ENCODE results near the gene C11orf21.

C11orf21 gene

DNA sequence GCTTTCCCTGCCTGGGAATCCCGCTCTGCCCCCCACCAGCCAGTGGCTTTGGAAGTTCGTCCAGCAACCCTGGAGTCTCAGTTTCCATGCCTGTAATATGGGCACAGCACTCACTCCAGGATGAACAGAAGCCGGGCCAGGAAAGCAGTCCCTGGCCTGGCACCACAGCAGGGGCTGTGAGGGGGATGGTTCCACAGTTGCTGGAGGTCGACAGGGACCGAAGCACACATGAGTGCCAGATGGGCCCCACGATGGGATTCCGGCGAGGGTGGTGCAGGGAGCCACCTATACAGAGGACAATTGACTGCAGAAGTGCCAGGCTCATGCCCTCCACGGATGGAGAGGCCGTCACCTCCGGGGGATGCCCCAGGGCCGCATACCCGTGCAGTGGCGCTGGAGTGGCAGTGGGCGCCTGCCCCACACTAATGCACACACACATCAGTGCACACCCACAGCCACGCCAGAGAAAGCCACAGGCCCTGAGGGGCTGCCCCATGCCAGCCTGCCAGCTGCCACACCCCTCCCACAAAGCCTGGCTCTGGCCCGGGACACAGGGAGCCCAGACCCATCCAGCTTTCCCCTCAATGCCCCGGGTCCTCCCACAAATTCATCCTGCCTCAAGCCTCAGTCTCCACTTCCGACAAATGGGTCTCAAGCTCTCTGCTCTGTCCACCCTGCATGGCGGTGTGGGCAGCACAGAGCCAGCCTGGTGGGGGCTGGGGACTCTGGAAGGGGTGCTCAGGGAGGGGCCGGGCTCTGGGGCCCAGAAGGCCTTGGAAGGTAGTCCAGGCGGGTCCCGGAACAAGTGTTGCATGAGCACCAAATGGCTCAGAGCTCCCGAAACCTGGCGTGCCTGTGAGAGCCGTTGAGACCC, 41.0 kb downstream of the C11orf21 start:
- Histone ChIP-seq H3K27ac (ENCODE audit: insufficient read depth, low read depth, low read length, poor library complexity, severe bottlenecking) (no peak overlapping the region), H3K4me3 (ENCODE audit: insufficient read depth, low read depth, low read length) (no peak overlapping the region), H3K9me3 (ENCODE audit: control insufficient read depth, low read length) (no peaks in the 10 kb centered on the region), H3K27me3 (ENCODE audit: control insufficient read depth, insufficient read depth, low read length, poor library complexity, severe bottlenecking) (peaks cover 9% of the 10 kb centered on the region), H3K4me1 (ENCODE audit: control insufficient read depth, insufficient read depth, low read length) (peaks cover 8% of the 10 kb centered on the region), H3K36me3 (ENCODE audit: control insufficient read depth, insufficient read depth, low read length) (no peaks in the 10 kb centered on the region)
- 89% methylated on average over 26 of the region's 26 CpGs for WGBS, 2 experiments

DNA sequence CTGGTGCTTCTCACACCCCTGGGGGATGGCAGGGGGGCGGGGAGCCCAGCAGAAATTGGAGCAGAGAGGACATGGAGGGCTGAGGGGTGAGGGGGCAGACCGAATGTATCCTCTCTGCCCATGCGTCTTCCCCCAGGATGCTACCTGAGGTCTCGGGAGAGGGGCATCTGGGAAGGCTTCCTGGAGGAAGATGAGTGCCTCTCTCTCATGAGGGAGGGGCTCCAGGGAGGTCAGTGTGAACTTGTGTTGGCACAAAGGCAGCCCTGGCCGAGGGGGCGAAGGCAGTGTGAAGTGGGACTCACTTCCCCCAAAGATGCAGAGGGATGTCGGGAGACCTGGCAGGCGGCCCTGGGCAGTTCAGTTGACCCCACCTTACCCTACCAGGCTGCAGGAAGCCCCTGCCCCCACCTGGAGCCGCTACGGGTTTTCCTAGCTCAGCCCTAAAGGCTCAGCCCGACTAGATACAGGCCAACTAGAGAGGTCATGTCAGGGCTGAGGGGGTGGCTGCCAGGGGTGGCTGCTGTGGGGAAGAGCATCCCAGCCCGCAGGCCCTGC, 41.7 kb downstream of the C11orf21 start:
- Histone ChIP-seq H3K36me3 (ENCODE audit: control insufficient read depth, insufficient read depth, low read length) (no peaks in the 10 kb centered on the region), H3K27ac (ENCODE audit: insufficient read depth, low read depth, low read length, poor library complexity, severe bottlenecking) (no peak overlapping the region), H3K4me3 (ENCODE audit: insufficient read depth, low read depth, low read length) (no peak overlapping the region), H3K9me3 (ENCODE audit: control insufficient read depth, low read length) (no peaks in the 10 kb centered on the region), H3K27me3 (ENCODE audit: control insufficient read depth, insufficient read depth, low read length, poor library complexity, severe bottlenecking) (peaks cover 5% of the 10 kb centered on the region), H3K4me1 (ENCODE audit: control insufficient read depth, insufficient read depth, low read length) (peaks cover 8% of the 10 kb centered on the region)
- 79 to 83% methylated on average over 12 of the region's 12 CpGs for WGBS, 2 experiments

DNA sequence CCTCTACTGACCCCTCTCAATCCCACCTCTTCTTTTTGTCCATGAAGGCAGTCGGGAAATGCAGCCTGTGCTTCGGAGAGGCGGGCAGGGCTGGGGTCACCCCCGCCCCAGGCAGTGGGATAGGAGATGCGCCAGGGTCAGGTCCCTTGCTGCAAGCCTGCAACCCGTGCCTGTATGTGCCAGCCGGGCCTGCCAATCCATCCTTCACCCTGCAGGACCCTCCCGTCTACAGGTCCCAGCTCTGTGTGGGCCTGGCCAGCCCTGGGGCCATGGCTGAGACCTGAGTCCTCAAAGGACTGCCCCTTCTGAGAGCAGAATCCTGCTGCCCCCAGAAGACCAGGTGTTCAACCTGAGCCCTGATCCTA, 42.3 kb downstream of the C11orf21 start:
- WGBS, 2 experiments = 92 to 95% methylated on average over 8 of the region's 8 CpGs
- peaks cover 8% of the 10 kb centered on the region for H3K4me1 ChIP-seq (ENCODE audit: control insufficient read depth, insufficient read depth, low read length)
- no peak overlapping the region for H3K4me3 ChIP-seq (ENCODE audit: insufficient read depth, low read depth, low read length)
- peaks cover 1% of the 10 kb centered on the region for H3K27me3 ChIP-seq (ENCODE audit: control insufficient read depth, insufficient read depth, low read length, poor library complexity, severe bottlenecking)
- H3K27ac ChIP-seq (ENCODE audit: insufficient read depth, low read depth, low read length, poor library complexity, severe bottlenecking) = no peak overlapping the region
- no peaks in the 10 kb centered on the region for H3K9me3 ChIP-seq (ENCODE audit: control insufficient read depth, low read length)
- H3K36me3 ChIP-seq (ENCODE audit: control insufficient read depth, insufficient read depth, low read length) = no peaks in the 10 kb centered on the region

DNA sequence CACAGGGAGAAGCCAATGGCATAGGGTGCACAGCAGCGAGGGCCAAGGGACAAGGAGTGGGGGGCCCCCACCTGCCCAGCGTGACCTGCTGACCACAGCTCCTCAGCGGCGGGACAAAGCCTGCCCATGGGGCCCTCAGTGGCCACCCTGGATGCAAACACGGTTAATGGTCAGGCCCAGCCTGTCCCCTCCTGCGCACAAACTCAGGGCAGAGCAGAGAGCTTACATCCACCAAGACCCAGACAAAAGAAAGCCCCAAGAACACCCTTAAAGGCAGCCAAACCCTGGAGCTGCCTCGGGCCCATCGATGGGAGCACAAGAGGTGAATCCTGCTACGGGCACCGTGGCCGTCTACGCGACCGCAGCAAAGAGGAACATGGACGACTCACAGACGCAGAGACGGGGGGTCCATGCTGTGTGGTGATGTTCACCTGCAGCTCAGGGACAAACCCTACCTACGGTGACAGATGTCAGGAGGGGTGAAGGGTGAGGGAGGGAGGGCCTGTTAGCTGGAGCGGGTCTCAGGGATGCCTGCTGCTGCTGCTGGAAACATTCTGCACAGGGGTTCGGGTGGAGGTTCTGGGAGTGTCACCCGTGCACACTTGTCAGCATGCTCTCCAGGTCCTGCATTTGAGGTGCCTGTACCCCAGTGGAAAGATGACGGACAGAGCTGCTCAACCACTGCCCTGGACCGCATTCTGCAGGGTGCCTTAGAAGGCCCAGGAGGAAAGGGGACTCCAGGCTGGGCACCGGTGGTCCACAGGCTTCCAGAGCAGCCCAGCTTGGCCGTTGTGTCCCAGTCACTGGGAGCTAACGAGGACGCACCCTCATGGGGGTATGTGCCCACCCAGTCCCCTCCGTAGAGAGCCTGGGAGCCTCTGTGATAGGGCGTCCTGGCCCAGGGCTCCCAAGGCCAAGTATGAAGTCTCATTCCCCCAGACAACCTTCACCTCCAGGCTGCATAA, 42.9 kb downstream of the C11orf21 start:
- H3K4me1 ChIP-seq (ENCODE audit: control insufficient read depth, insufficient read depth, low read length) = peaks cover 8% of the 10 kb centered on the region
- H3K36me3 ChIP-seq (ENCODE audit: control insufficient read depth, insufficient read depth, low read length) = no peaks in the 10 kb centered on the region
- H3K27ac ChIP-seq (ENCODE audit: insufficient read depth, low read depth, low read length, poor library complexity, severe bottlenecking) = no peak overlapping the region
- no peak overlapping the region for H3K4me3 ChIP-seq (ENCODE audit: insufficient read depth, low read depth, low read length)
- H3K9me3 ChIP-seq (ENCODE audit: control insufficient read depth, low read length) = no peaks in the 10 kb centered on the region
- 93 to 94% methylated on average over 29 of the region's 29 CpGs for WGBS, 2 experiments
- H3K27me3 ChIP-seq (ENCODE audit: control insufficient read depth, insufficient read depth, low read length, poor library complexity, severe bottlenecking) = no peaks in the 10 kb centered on the region

DNA sequence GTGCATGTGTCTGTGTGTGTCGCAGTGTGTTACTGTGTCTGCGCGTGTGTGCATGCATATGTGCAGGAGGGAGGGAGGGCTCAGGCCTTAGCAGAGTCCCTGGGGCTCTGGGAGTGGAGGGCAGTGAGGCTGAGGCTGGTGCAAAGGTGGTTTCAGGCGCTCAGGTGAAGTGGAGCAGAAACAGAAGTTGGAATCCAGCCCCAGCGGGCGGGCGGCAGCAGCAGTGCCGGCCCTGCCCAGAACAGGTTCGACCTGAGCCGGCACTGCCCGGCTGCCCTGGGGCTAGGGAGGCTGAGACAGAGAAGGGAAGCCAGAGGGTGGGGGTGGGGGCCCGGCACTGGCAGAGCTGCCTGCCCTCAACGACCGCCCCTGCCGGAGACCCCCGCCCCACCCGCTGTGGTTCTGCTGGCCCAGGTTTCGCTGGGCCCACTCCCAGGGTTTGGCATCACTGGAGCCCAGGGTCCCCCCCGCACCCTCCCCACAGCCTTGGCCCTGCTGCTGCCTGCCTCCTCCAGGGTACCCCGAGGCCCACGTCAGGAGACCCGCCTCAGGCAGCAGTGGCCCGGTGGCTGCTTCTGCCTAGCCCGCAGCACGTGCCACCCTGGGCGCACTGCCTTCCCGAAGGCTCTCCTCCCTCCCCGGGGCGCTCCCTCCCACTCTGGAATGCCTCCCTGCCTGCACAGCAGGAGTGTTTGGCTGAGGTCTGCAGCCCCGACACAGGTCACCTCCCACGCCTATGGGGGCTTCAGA, 44.6 kb downstream of the C11orf21 start:
- Histone ChIP-seq H3K27ac (ENCODE audit: insufficient read depth, low read depth, low read length, poor library complexity, severe bottlenecking) (no peak overlapping the region), H3K27me3 (ENCODE audit: control insufficient read depth, insufficient read depth, low read length, poor library complexity, severe bottlenecking) (no peaks in the 10 kb centered on the region), H3K4me3 (ENCODE audit: insufficient read depth, low read depth, low read length) (no peak overlapping the region), H3K4me1 (ENCODE audit: control insufficient read depth, insufficient read depth, low read length) (peaks cover 1% of the 10 kb centered on the region), H3K9me3 (ENCODE audit: control insufficient read depth, low read length) (no peaks in the 10 kb centered on the region), H3K36me3 (ENCODE audit: control insufficient read depth, insufficient read depth, low read length) (no peaks in the 10 kb centered on the region)
- WGBS, 2 experiments = 92 to 93% methylated on average over 31 of the region's 31 CpGs

DNA sequence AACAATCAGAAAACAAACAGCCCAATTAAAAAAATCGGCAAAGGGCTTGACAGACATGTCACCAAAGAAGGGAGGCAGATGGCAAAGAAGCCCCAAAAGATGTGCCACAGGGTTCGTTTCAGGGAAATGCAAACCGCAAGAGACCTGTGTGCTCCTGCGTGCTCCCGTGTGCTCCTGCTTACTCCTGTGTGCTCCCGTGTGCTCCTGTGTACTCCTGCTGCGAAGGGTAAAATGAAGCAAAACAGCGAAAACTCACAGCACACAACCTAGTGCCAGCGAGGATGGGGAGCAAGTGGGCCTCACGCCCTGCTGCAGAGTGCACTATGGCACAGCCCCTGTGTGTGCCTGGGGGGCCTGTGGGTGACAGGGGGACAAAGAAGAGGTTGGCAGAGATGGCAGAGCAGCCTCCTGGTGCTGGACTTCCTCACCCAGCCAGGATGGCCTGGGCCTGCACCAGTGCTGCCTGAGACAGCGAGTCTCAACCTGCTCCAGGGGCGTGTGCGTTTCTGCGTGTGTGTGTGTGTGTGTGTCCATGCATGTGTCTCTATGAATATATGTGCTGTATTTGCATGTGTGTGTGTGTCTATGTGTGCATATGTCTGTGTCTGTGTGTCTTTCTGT, 45.3 kb downstream of the C11orf21 start:
- Histone ChIP-seq H3K9me3 (ENCODE audit: control insufficient read depth, low read length) (no peaks in the 10 kb centered on the region), H3K36me3 (ENCODE audit: control insufficient read depth, insufficient read depth, low read length) (no peaks in the 10 kb centered on the region), H3K4me1 (ENCODE audit: control insufficient read depth, insufficient read depth, low read length) (no peaks in the 10 kb centered on the region), H3K27ac (ENCODE audit: insufficient read depth, low read depth, low read length, poor library complexity, severe bottlenecking) (no peak overlapping the region), H3K27me3 (ENCODE audit: control insufficient read depth, insufficient read depth, low read length, poor library complexity, severe bottlenecking) (no peaks in the 10 kb centered on the region), H3K4me3 (ENCODE audit: insufficient read depth, low read depth, low read length) (no peak overlapping the region)
- 87 to 88% methylated on average over 14 of the region's 14 CpGs for WGBS, 2 experiments

DNA sequence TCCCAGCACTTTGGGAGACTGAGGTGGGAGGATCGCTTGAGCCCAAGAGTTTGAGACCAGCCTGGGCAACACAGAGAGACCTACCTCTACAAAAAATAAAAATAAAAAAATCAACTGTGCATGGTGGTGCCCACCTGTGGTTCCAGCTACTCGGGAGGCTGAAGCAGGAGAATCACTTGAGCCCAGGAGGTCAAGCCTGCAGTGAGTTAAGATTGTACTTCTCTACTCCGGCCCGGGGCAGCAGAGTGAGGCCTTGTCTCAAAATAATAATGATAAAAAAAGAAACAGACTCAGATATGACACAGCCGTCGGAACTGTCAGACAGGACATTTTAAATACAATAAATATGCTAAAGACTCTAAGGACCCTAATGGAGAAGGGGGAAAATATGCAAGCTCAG, 49.7 kb downstream of the C11orf21 start:
- no peaks in the 10 kb centered on the region for H3K27me3 ChIP-seq (ENCODE audit: control insufficient read depth, insufficient read depth, low read length, poor library complexity, severe bottlenecking)
- H3K36me3 ChIP-seq (ENCODE audit: control insufficient read depth, insufficient read depth, low read length) = no peaks in the 10 kb centered on the region
- H3K9me3 ChIP-seq (ENCODE audit: control insufficient read depth, low read length) = no peaks in the 10 kb centered on the region
- 84 to 89% methylated on average over 4 to 5 of the region's 6 CpGs for WGBS, 2 experiments
- H3K4me3 ChIP-seq (ENCODE audit: insufficient read depth, low read depth, low read length) = no peak overlapping the region
- no peak overlapping the region for H3K27ac ChIP-seq (ENCODE audit: insufficient read depth, low read depth, low read length, poor library complexity, severe bottlenecking)
- peaks cover 6% of the 10 kb centered on the region for H3K4me1 ChIP-seq (ENCODE audit: control insufficient read depth, insufficient read depth, low read length)

DNA sequence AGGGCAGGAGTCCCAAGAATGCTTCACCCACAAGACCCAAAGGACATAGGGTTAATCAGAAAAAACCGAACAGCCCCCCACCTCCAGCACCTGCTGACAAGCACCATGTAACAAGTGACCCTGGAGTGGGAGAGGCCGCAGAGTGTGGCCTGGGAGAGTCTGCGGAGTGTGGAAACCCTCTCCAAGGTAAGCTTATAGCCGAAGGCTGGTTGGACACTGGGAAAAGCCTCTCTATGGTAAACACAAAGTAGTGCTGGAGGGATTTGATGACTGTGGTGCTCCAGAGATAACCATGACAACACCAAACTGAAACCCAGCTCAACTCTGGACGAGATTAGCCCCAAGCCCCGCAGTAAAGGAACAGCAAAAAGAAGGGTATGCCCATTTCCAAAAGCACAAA, 50.6 kb downstream of the C11orf21 start:
- H3K4me1 ChIP-seq (ENCODE audit: control insufficient read depth, insufficient read depth, low read length) = peaks cover 6% of the 10 kb centered on the region
- WGBS, 2 experiments = 85 to 88% methylated on average over 6 of the region's 6 CpGs

DNA sequence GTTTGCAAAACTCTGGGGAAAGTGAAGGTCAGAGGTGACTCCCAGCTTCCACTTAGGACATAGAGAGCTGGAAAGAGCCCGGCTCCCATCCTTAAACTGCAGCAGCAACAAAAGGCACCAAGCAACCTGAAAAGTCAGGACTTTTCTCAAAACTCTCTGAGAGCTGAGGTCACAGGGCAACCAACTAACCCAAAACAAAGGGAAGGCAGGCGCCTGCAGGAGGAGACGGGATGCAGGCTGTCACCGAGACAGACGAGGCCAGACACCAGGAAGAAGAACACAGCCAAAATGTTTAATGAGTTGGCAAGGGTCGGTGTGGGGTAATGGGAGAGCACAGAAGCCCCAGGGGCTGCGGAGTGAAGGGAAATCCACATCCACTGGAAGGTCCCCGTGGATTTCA, 51.2 kb downstream of the C11orf21 start:
- WGBS, 2 experiments = 75 to 79% methylated on average over 8 of the region's 8 CpGs
- Histone ChIP-seq H3K4me3 (ENCODE audit: insufficient read depth, low read depth, low read length) (no peak overlapping the region), H3K4me1 (ENCODE audit: control insufficient read depth, insufficient read depth, low read length) (peaks cover 6% of the 10 kb centered on the region), H3K9me3 (ENCODE audit: control insufficient read depth, low read length) (no peaks in the 10 kb centered on the region), H3K27ac (ENCODE audit: insufficient read depth, low read depth, low read length, poor library complexity, severe bottlenecking) (no peak overlapping the region), H3K36me3 (ENCODE audit: control insufficient read depth, insufficient read depth, low read length) (no peaks in the 10 kb centered on the region), H3K27me3 (ENCODE audit: control insufficient read depth, insufficient read depth, low read length, poor library complexity, severe bottlenecking) (no peaks in the 10 kb centered on the region)

More for the DNA sequence above, 50.6 kb downstream of the C11orf21 start:
- H3K27me3 ChIP-seq (ENCODE audit: control insufficient read depth, insufficient read depth, low read length, poor library complexity, severe bottlenecking) = no peaks in the 10 kb centered on the region
- no peaks in the 10 kb centered on the region for H3K9me3 ChIP-seq (ENCODE audit: control insufficient read depth, low read length)
- H3K4me3 ChIP-seq (ENCODE audit: insufficient read depth, low read depth, low read length) = no peak overlapping the region
- no peak overlapping the region for H3K27ac ChIP-seq (ENCODE audit: insufficient read depth, low read depth, low read length, poor library complexity, severe bottlenecking)
- no peaks in the 10 kb centered on the region for H3K36me3 ChIP-seq (ENCODE audit: control insufficient read depth, insufficient read depth, low read length)

Measured in ectodermal cell (in vitro differentiated cells).